ENCODE data around the gene BMP2K.

The BMP2K gene

GRCh38 chr4:78776079-78776728, at the start of gene BMP2K:
TSS of gene BMP2K (plus strand) at chr4:78776350. CDS start at chr4:78776544, 194 bp downstream.
- in situ Hi-C loops (cut with MboI; ENCODE audit: low sequenced_read_pairs): no loop called here

- in situ Hi-C loops (cut with MboI; ENCODE audit: low sequenced_read_pairs): no loop called here
Observed at GRCh38 chr4:78726546-78726945, 49.6 kb upstream of the BMP2K start.

GRCh38 chr4:78732332-78733104, 43.6 kb upstream of the BMP2K start:
- in situ Hi-C loops (cut with MboI; ENCODE audit: low sequenced_read_pairs): no loop called here

- in situ Hi-C loops (cut with MboI; ENCODE audit: low sequenced_read_pairs): no loop called here
Observed at GRCh38 chr4:78734441-78735162, 41.5 kb upstream of the BMP2K start.

GRCh38 chr4:78735697-78736096, 40.5 kb upstream of the BMP2K start:
- in situ Hi-C loops (cut with MboI; ENCODE audit: low sequenced_read_pairs): no loop called here

GRCh38 chr4:78737035-78737434, 39.1 kb upstream of the BMP2K start:
- in situ Hi-C loops (cut with MboI; ENCODE audit: low sequenced_read_pairs): no loop called here

- in situ Hi-C loops (cut with MboI; ENCODE audit: low sequenced_read_pairs): no loop called here
Observed at GRCh38 chr4:78737973-78738372, 38.2 kb upstream of the BMP2K start.

- in situ Hi-C loops (cut with MboI; ENCODE audit: low sequenced_read_pairs): no loop called here
Observed at GRCh38 chr4:78742300-78742699, 33.9 kb upstream of the BMP2K start.

- in situ Hi-C loops (cut with MboI; ENCODE audit: low sequenced_read_pairs): no loop called here
Observed at GRCh38 chr4:78747475-78747922, 28.7 kb upstream of the BMP2K start.

- in situ Hi-C loops (cut with MboI; ENCODE audit: low sequenced_read_pairs): no loop called here
Observed at GRCh38 chr4:78748381-78748780, 27.8 kb upstream of the BMP2K start.

- in situ Hi-C loops (cut with MboI; ENCODE audit: low sequenced_read_pairs): no loop called here
Observed at GRCh38 chr4:78749258-78749971, 26.7 kb upstream of the BMP2K start.

- in situ Hi-C loops (cut with MboI; ENCODE audit: low sequenced_read_pairs): no loop called here
Observed at GRCh38 chr4:78749972-78750727, 26.0 kb upstream of the BMP2K start.

GRCh38 chr4:78753091-78753490, 23.1 kb upstream of the BMP2K start:
- in situ Hi-C loops (cut with MboI; ENCODE audit: low sequenced_read_pairs): no loop called here

GRCh38 chr4:78754872-78755271, 21.3 kb upstream of the BMP2K start:
- in situ Hi-C loops (cut with MboI; ENCODE audit: low sequenced_read_pairs): no loop called here

GRCh38 chr4:78756137-78756536, 20.0 kb upstream of the BMP2K start:
- in situ Hi-C loops (cut with MboI; ENCODE audit: low sequenced_read_pairs): no loop called here

GRCh38 chr4:78756776-78757175, 19.4 kb upstream of the BMP2K start:
- in situ Hi-C loops (cut with MboI; ENCODE audit: low sequenced_read_pairs): no loop called here

- in situ Hi-C loops (cut with MboI; ENCODE audit: low sequenced_read_pairs): no loop called here
Observed at GRCh38 chr4:78757574-78757973, 18.6 kb upstream of the BMP2K start.

- in situ Hi-C loops (cut with MboI; ENCODE audit: low sequenced_read_pairs): no loop called here
Observed at GRCh38 chr4:78758085-78758484, 18.1 kb upstream of the BMP2K start.

GRCh38 chr4:78762529-78762928, 13.6 kb upstream of the BMP2K start:
- in situ Hi-C loops (cut with MboI; ENCODE audit: low sequenced_read_pairs): no loop called here

- in situ Hi-C loops (cut with MboI; ENCODE audit: low sequenced_read_pairs): no loop called here
Observed at GRCh38 chr4:78763251-78763650, 12.9 kb upstream of the BMP2K start.
